T-helper 1 cell treated with Interleukin-12 subunit alpha and Interleukin-12 subunit beta and Interleukin-4 antibody, amounts not matched to agents 30 μg/mL and 1 μg/mL, for 36 hours (primary cell): ENCODE data around the gene SCN9A.
"Not testable (repeated sequence)": the region's sequence is repeated elsewhere in the genome, so short reads cannot be mapped to it uniquely, and the experiment has no call there.

Source experiments
- H3K27ac Mint-ChIP-seq: one replicate; pipeline ENCODE4 v1.8.0; 2021; ENCODE audit warnings: mild to moderate bottlenecking, mixed read lengths
- H3K27me3 Mint-ChIP-seq: one replicate; pipeline ENCODE4 v1.8.0; 2021; ENCODE audit warnings: low read depth, mixed read lengths
- H3K36me3 Mint-ChIP-seq: one replicate; pipeline ENCODE4 v1.8.0; 2021; ENCODE audit warnings: low read depth, mixed read lengths
- H3K4me1 Mint-ChIP-seq: one replicate; pipeline ENCODE4 v1.8.0; 2021; ENCODE audit warnings: low read depth, mixed read lengths
- H3K4me3 Mint-ChIP-seq: one replicate; pipeline ENCODE4 v1.8.0; 2021; ENCODE audit warnings: mild to moderate bottlenecking, moderate library complexity, mixed read lengths
- H3K9me3 Mint-ChIP-seq: one replicate; pipeline ENCODE4 v1.8.0; 2021; ENCODE audit warnings: mixed read lengths

SCN9A gene

GRCh38 chr2:166375736-166376487 is at the start of gene SCN9A:
Gene SCN9A, minus strand, starts transcription at chr2:166375944. Its CDS starts 64,188 bp downstream, at chr2:166311756.
- Mint-ChIP-seq H3K4me3 (peak within 1 kb of the TSS; percentile 81), H3K27ac (peak within 1 kb of the TSS; percentile 4), H3K36me3 (no peaks in the 10 kb centered on the region), H3K9me3 (no peaks in the 10 kb centered on the region), H3K27me3 (peaks cover 59% of the 10 kb centered on the region), H3K4me1 (peaks cover 13% of the 10 kb centered on the region)

GRCh38 chr2:166424841-166425240 is 49.1 kb upstream of the SCN9A start:
- H3K36me3 Mint-ChIP-seq = no peaks in the 10 kb centered on the region
- no peak overlapping the region for H3K27ac Mint-ChIP-seq
- H3K4me3 Mint-ChIP-seq = no peak overlapping the region
- H3K27me3 Mint-ChIP-seq = no peaks in the 10 kb centered on the region
- no peaks in the 10 kb centered on the region for H3K4me1 Mint-ChIP-seq
- H3K9me3 Mint-ChIP-seq = no peaks in the 10 kb centered on the region

GRCh38 chr2:166419616-166419934 is 43.8 kb upstream of the SCN9A start:
- Mint-ChIP-seq H3K4me3 (no peak overlapping the region), H3K36me3 (no peaks in the 10 kb centered on the region)

GRCh38 chr2:166418853-166419615 is 43.3 kb upstream of the SCN9A start:
- Mint-ChIP-seq H3K27ac (no peak overlapping the region), H3K36me3 (no peaks in the 10 kb centered on the region), H3K4me1 (no peaks in the 10 kb centered on the region), H3K4me3 (no peak overlapping the region), H3K9me3 (no peaks in the 10 kb centered on the region), H3K27me3 (no peaks in the 10 kb centered on the region)

More at GRCh38 chr2:166419616-166419934, 43.8 kb upstream of the SCN9A start:
- no peaks in the 10 kb centered on the region for H3K9me3 Mint-ChIP-seq
- no peaks in the 10 kb centered on the region for H3K4me1 Mint-ChIP-seq
- H3K27ac Mint-ChIP-seq = no peak overlapping the region
- no peaks in the 10 kb centered on the region for H3K27me3 Mint-ChIP-seq

- Mint-ChIP-seq H3K27me3 (no peaks in the 10 kb centered on the region), H3K9me3 (no peaks in the 10 kb centered on the region), H3K4me3 (no peak overlapping the region), H3K36me3 (no peaks in the 10 kb centered on the region), H3K27ac (no peak overlapping the region), H3K4me1 (no peaks in the 10 kb centered on the region)
Measured at GRCh38 chr2:166417669-166418068, 41.9 kb upstream of the SCN9A start.

- H3K27me3 Mint-ChIP-seq = no peaks in the 10 kb centered on the region
- no peaks in the 10 kb centered on the region for H3K4me1 Mint-ChIP-seq
- no peak overlapping the region for H3K27ac Mint-ChIP-seq
- H3K4me3 Mint-ChIP-seq = no peak overlapping the region
- no peaks in the 10 kb centered on the region for H3K9me3 Mint-ChIP-seq
- H3K36me3 Mint-ChIP-seq = no peaks in the 10 kb centered on the region
Measured at GRCh38 chr2:166413255-166413654, 37.5 kb upstream of the SCN9A start.

GRCh38 chr2:166411473-166412230 is 35.9 kb upstream of the SCN9A start:
- no peaks in the 10 kb centered on the region for H3K9me3 Mint-ChIP-seq
- H3K27ac Mint-ChIP-seq = no peak overlapping the region
- no peaks in the 10 kb centered on the region for H3K4me1 Mint-ChIP-seq
- no peak overlapping the region for H3K4me3 Mint-ChIP-seq
- H3K36me3 Mint-ChIP-seq = no peaks in the 10 kb centered on the region
- no peaks in the 10 kb centered on the region for H3K27me3 Mint-ChIP-seq

GRCh38 chr2:166410828-166411472 is 35.2 kb upstream of the SCN9A start:
- H3K27me3 Mint-ChIP-seq = no peaks in the 10 kb centered on the region
- H3K4me3 Mint-ChIP-seq = no peak overlapping the region
- no peaks in the 10 kb centered on the region for H3K9me3 Mint-ChIP-seq
- no peak overlapping the region for H3K27ac Mint-ChIP-seq
- H3K36me3 Mint-ChIP-seq = no peaks in the 10 kb centered on the region
- no peaks in the 10 kb centered on the region for H3K4me1 Mint-ChIP-seq

- H3K27ac Mint-ChIP-seq, H3K9me3 Mint-ChIP-seq, H3K27me3 Mint-ChIP-seq, H3K4me3 Mint-ChIP-seq, H3K4me1 Mint-ChIP-seq, H3K36me3 Mint-ChIP-seq: not testable (repeated sequence)
Measured at GRCh38 chr2:166407746-166408145, 32.0 kb upstream of the SCN9A start.

- Mint-ChIP-seq H3K9me3 (no peaks in the 10 kb centered on the region), H3K27me3 (peaks cover 4% of the 10 kb centered on the region), H3K4me3 (no peak overlapping the region), H3K4me1 (no peaks in the 10 kb centered on the region), H3K27ac (no peak overlapping the region), H3K36me3 (no peaks in the 10 kb centered on the region)
Measured at GRCh38 chr2:166406374-166406773, 30.6 kb upstream of the SCN9A start.

GRCh38 chr2:166405569-166405926 is 29.8 kb upstream of the SCN9A start:
- Mint-ChIP-seq H3K9me3 (no peaks in the 10 kb centered on the region), H3K4me3 (no peak overlapping the region), H3K36me3 (no peaks in the 10 kb centered on the region), H3K4me1 (no peaks in the 10 kb centered on the region), H3K27me3 (peaks cover 4% of the 10 kb centered on the region), H3K27ac (no peak overlapping the region)

GRCh38 chr2:166404831-166405568 is 29.3 kb upstream of the SCN9A start:
- no peak overlapping the region for H3K27ac Mint-ChIP-seq
- H3K27me3 Mint-ChIP-seq = peaks cover 4% of the 10 kb centered on the region
- H3K4me3 Mint-ChIP-seq = no peak overlapping the region
- H3K36me3 Mint-ChIP-seq = no peaks in the 10 kb centered on the region
- no peaks in the 10 kb centered on the region for H3K9me3 Mint-ChIP-seq
- no peaks in the 10 kb centered on the region for H3K4me1 Mint-ChIP-seq

- Mint-ChIP-seq H3K9me3 (no peaks in the 10 kb centered on the region), H3K4me1 (no peaks in the 10 kb centered on the region), H3K27me3 (no peaks in the 10 kb centered on the region), H3K27ac (no peak overlapping the region), H3K4me3 (no peak overlapping the region), H3K36me3 (no peaks in the 10 kb centered on the region)
Measured at GRCh38 chr2:166394245-166394644, 18.5 kb upstream of the SCN9A start.

GRCh38 chr2:166393008-166393407 is 17.3 kb upstream of the SCN9A start:
- no peaks in the 10 kb centered on the region for H3K9me3 Mint-ChIP-seq
- no peak overlapping the region for H3K27ac Mint-ChIP-seq
- no peaks in the 10 kb centered on the region for H3K4me1 Mint-ChIP-seq

More at GRCh38 chr2:166393008-166393407, 17.3 kb upstream of the SCN9A start:
- Mint-ChIP-seq H3K36me3 (no peaks in the 10 kb centered on the region), H3K4me3 (no peak overlapping the region), H3K27me3 (no peaks in the 10 kb centered on the region)
